HL-60 (cell line): Measurements from ENCODE around the gene LEUTX.

Experiments used
- DNase-seq, 2 experiments: peaks; one replicate each; pipeline ENCODE4 v3.0.0-alpha.2; 2010 to 2020; ENCODE audit warnings: low read depth in 1 of 2, low spot score in 1 of 2
- H3K27ac ChIP-seq: fragments of 250-450 bp; sonication (Bioruptor Pico); replicated peaks from 2 replicates; pipeline ENCODE4 v1.5.1; 2020; ENCODE audit warnings: mild to moderate bottlenecking, moderate library complexity
- H3K27me3 ChIP-seq: fragments of 250-450 bp; sonication (Bioruptor Pico); 2 replicates; pipeline ENCODE4 v1.5.1; 2021; ENCODE audit warnings: mild to moderate bottlenecking, moderate library complexity; ENCODE audit not compliant: insufficient read depth, poor library complexity, severe bottlenecking
- H3K4me3 ChIP-seq: replicated peaks from 2 replicates; pipeline ENCODE4 v1.5.1; 2011; ENCODE audit warnings: mild to moderate bottlenecking, control low read depth, low read length; ENCODE audit not compliant: insufficient read depth
- GABPA ChIP-seq: IDR thresholded peaks from 2 replicates; pipeline ENCODE4 v1.6.1; 2012; ENCODE audit warnings: low read depth
- POLR2AphosphoS5 ChIP-seq: IDR thresholded peaks from 2 replicates; pipeline ENCODE4 v1.6.1; 2012; ENCODE audit warnings: low read depth
- SPI1 ChIP-seq: IDR thresholded peaks from 2 replicates; pipeline ENCODE4 v1.6.1; 2012; ENCODE audit warnings: low read depth, mild to moderate bottlenecking, borderline replicate concordance
- long read RNA-seq: library from polyadenylated mRNA; unstranded; transcript quantifications from one replicate; pipeline ENCODE4 v2.0.0, GENCODE V29; 2020
- TF ChIP-seq, protein P1 (sequence below): IDR thresholded peaks from 2 replicates; pipeline ENCODE4 v1.6.1; 2012; ENCODE audit warnings: low read depth; ENCODE audit not compliant: insufficient replicate concordance
- TF ChIP-seq, protein P2 (sequence below): IDR thresholded peaks from one replicate; pipeline ENCODE4 v1.5.1; 2011; ENCODE audit warnings: low read length, control low read depth, inconsistent platforms; ENCODE audit not compliant: insufficient read depth

Gene LEUTX, protein sequence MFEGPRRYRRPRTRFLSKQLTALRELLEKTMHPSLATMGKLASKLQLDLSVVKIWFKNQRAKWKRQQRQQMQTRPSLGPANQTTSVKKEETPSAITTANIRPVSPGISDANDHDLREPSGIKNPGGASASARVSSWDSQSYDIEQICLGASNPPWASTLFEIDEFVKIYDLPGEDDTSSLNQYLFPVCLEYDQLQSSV
- long read RNA-seq = 0 reads

DNA sequence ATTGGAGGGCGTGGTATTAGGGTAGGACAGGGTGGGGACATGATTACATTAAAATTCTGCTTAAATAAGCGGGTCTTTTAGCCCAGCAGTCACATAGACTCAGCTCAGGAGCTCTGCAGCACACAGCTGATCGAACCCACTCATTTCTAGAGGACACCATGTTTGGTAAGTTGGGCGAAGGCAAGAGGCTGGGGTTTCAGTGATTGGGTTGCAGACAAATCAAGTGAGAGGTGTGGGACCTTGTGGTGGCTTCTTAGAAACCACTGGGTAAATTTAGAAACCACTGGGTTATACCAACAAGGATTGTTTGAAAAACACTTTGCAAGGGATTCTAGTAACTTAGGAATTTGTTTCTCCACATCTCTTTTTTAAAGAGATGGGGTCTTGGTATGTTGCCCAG, at the start of gene LEUTX:
TSS of gene LEUTX (plus strand) at position 92 of the 400 bp plus-strand sequence. CDS start at position 159, 67 bp downstream.
- H3K27ac ChIP-seq = no peak within 1 kb of the TSS
- no peak for DNase-seq
- H3K4me3 ChIP-seq = no peak within 1 kb of the TSS
- H3K27me3 ChIP-seq = peaks cover 5% of the 10 kb centered on the region
- TF ChIP-seq, protein P1, sequence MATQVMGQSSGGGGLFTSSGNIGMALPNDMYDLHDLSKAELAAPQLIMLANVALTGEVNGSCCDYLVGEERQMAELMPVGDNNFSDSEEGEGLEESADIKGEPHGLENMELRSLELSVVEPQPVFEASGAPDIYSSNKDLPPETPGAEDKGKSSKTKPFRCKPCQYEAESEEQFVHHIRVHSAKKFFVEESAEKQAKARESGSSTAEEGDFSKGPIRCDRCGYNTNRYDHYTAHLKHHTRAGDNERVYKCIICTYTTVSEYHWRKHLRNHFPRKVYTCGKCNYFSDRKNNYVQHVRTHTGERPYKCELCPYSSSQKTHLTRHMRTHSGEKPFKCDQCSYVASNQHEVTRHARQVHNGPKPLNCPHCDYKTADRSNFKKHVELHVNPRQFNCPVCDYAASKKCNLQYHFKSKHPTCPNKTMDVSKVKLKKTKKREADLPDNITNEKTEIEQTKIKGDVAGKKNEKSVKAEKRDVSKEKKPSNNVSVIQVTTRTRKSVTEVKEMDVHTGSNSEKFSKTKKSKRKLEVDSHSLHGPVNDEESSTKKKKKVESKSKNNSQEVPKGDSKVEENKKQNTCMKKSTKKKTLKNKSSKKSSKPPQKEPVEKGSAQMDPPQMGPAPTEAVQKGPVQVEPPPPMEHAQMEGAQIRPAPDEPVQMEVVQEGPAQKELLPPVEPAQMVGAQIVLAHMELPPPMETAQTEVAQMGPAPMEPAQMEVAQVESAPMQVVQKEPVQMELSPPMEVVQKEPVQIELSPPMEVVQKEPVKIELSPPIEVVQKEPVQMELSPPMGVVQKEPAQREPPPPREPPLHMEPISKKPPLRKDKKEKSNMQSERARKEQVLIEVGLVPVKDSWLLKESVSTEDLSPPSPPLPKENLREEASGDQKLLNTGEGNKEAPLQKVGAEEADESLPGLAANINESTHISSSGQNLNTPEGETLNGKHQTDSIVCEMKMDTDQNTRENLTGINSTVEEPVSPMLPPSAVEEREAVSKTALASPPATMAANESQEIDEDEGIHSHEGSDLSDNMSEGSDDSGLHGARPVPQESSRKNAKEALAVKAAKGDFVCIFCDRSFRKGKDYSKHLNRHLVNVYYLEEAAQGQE = no peak
- TF ChIP-seq POLR2AphosphoS5 = no peak

DNA sequence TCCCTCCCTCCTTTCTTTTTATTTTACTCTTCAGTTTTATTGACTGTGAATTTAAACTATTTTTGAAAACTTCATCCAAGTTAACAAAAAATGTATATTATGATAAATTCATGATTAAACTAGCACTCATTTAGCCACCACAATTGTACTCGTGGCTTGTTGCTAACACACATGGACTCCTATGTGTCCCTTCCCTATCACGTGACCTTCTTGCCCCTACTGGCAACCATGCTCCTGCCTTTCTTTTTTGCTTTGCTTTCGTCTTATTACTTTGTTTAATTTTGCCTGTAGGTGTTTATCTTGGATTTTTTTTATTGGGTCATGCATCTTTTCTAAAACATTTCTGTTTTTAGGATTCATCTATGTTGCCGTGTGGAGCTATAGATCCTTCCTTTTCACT, 49.1 kb upstream of the LEUTX start:
- no peak for DNase-seq
- H3K27me3 ChIP-seq = no peaks in the 10 kb centered on the region
- no peak for TF ChIP-seq GABPA
- no peak for TF ChIP-seq POLR2AphosphoS5
- TF ChIP-seq, protein P1 = no peak
- no peak for TF ChIP-seq SPI1
- TF ChIP-seq, protein P2, sequence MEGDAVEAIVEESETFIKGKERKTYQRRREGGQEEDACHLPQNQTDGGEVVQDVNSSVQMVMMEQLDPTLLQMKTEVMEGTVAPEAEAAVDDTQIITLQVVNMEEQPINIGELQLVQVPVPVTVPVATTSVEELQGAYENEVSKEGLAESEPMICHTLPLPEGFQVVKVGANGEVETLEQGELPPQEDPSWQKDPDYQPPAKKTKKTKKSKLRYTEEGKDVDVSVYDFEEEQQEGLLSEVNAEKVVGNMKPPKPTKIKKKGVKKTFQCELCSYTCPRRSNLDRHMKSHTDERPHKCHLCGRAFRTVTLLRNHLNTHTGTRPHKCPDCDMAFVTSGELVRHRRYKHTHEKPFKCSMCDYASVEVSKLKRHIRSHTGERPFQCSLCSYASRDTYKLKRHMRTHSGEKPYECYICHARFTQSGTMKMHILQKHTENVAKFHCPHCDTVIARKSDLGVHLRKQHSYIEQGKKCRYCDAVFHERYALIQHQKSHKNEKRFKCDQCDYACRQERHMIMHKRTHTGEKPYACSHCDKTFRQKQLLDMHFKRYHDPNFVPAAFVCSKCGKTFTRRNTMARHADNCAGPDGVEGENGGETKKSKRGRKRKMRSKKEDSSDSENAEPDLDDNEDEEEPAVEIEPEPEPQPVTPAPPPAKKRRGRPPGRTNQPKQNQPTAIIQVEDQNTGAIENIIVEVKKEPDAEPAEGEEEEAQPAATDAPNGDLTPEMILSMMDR = no peak
- H3K27ac ChIP-seq = no peak overlapping the region
- no peak overlapping the region for H3K4me3 ChIP-seq

DNA sequence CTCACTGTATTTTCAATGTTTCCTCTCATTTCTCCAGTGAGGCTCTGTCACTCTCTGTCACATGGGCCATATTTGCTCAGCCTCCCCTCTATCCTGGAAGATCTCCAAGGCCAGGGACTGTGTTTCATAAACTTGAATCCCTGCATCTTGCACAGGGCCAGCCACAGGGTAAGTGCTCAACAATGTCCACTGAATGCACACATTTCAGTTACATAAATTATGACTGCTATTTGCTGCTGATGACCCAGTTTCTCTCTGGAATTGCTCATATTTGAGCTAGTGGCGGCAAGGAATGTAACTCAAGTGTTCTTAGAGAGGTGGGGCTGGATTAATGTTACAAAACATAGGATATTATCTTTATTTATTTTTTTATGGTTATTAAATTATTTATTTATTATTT, 47.0 kb upstream of the LEUTX start:
- TF ChIP-seq POLR2AphosphoS5 (no peak), SPI1 (no peak), GABPA (no peak)
- TF ChIP-seq, protein P1 = no peak
- TF ChIP-seq, protein P2 = no peak
- Histone ChIP-seq H3K27me3 (no peaks in the 10 kb centered on the region), H3K27ac (no peak overlapping the region), H3K4me3 (no peak overlapping the region)
- no peak for DNase-seq
